ENCODE data around the gene DNM2.

DNA sequence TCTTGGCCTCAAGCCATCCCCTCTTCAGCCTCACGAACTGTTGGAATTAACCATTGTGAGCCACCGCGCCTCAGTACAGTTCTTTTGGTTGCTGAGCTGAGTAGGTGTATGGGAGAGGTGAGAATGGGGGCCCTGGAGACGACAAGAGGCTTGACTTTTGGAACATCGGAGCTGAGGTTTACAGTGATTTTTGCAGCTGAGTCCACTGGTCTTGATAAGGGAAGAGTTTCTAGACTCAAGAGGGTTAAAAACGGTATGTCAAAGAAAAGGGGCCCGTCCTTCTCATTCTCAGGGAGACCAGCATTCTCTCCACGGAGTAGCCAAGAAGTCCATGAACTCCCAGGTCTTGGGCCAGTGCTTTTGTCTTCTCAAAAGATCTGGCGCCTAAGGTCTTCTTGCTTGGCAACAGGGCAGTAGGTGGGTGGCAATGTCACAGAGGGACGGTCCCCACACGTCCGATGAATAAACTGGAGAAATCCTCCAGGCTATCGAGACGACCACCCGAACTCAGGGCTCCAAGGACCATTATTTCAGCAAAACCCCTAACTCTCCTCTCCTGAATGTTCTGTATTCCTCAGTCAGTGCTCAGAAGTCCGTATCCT is 23.1 kb upstream of the DNM2 start:
- TF ChIP-seq POLR2A (IDR thresholded peaks at IDR 0.05) (no peak), POLR2AphosphoS5 (IDR thresholded peaks at IDR 0.05) (no peak), EP300 (IDR thresholded peaks at IDR 0.05) (no peak)
- TF ChIP-seq, protein P1, sequence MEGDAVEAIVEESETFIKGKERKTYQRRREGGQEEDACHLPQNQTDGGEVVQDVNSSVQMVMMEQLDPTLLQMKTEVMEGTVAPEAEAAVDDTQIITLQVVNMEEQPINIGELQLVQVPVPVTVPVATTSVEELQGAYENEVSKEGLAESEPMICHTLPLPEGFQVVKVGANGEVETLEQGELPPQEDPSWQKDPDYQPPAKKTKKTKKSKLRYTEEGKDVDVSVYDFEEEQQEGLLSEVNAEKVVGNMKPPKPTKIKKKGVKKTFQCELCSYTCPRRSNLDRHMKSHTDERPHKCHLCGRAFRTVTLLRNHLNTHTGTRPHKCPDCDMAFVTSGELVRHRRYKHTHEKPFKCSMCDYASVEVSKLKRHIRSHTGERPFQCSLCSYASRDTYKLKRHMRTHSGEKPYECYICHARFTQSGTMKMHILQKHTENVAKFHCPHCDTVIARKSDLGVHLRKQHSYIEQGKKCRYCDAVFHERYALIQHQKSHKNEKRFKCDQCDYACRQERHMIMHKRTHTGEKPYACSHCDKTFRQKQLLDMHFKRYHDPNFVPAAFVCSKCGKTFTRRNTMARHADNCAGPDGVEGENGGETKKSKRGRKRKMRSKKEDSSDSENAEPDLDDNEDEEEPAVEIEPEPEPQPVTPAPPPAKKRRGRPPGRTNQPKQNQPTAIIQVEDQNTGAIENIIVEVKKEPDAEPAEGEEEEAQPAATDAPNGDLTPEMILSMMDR (IDR thresholded peaks at IDR 0.05), result no peak
